Measurements from ENCODE around the gene LIAS.
"Not testable (repeated sequence)": the region's sequence is repeated elsewhere in the genome, so short reads cannot be mapped to it uniquely, and the experiment has no call there.

Gene LIAS

GRCh38 chr4:39458505-39459300 lies at the start of gene LIAS, which contains the start of gene RPL9:
Gene LIAS, plus strand, starts transcription at chr4:39459056. Its CDS starts 62 bp downstream, at chr4:39459118.
Gene RPL9, minus strand, starts transcription at chr4:39458922. Its CDS starts 483 bp downstream, at chr4:39458439.
- in situ Hi-C loops (cut with MboI; ENCODE audit: low sequenced_read_pairs): no loop called here

GRCh38 chr4:39410415-39410814 lies 48.4 kb upstream of the LIAS start:
- in situ Hi-C loops (cut with MboI; ENCODE audit: low sequenced_read_pairs): no loop called here

DNA sequence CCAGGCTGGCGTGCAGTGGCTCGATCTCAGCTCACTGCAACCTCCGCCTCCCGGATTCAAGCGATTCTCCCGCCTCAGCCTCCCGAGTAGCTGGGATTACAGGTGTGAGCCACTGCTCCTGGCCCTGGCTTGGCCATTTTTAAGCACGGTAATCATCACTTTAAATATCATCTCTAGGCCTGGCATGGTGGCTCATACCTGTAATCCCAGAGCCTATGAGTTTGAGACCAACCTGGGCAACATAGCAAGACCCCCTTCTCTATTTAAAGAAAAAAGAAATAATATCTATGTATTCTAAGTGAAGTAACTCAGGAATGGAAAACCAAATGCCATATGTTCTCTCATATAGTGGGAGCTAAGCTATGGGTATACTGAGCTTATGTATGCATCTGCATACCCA lies 47.3 kb upstream of the LIAS start:
- in situ Hi-C loops (cut with MboI; ENCODE audit: low sequenced_read_pairs): not testable (repeated sequence)

DNA sequence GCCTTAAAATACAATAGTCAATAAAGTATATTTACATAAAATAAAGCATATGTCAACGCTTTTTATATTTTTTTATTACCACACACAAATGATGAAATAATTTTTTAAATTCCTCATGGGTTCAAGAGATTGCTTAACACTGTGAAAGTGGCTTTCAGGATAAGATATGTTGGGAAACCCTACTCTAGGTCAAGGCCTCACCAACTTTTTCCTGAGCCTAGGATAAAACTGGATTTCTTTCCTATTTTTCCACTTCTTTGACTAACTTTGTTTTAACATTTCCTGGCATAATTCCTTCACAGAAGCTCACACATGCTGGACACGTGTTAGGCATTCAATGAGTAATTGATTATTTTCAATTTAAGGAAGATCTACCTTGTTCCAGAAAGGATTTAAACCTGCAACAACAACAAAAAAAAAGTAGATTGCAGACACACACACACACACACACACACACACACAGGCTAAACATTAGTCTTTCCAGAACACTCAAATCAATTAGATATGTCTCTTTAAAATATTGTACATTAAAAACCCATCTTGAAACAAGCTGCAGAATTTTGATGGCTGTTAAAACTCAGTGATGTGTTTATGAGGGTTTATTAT lies 43.1 kb upstream of the LIAS start:
- in situ Hi-C loops (cut with MboI; ENCODE audit: low sequenced_read_pairs): no loop called here

DNA sequence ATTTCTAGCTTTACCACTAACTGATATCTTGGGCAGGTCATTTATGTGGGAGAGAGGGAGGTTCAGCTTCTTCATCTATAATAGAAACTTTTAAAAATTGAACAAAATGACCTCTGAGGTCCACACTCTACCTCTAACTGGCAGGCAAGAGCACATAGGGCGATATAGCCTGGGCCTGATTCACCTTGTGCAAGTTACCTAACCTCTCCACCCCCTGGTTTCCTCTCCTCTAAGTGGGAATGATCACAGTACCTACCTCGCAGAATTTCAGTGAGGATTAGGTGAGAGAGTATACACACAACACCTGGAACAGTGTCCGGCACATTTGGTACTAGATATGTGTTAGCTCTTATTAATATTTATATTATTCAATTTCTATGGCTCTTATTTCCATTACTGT lies 36.6 kb upstream of the LIAS start:
- in situ Hi-C loops (cut with MboI; ENCODE audit: low sequenced_read_pairs): no loop called here

DNA sequence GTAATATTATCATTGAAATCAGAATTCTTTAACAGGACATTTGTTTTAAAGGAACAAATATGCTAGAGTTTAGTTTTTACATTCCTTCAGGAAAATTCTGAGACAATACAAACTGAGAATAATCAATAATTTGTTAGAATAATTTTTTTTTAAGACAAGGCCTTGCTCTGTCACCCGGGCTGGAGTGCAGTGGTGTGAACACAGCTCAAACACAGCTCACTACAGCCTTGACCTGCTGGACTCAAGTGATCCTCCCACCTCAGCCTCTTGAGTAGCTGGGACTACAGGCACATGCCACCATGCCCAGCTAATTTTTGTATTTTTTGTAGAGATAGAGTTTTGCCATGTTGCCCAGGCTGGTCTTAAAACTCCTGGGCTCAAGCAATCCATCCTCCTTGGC lies 33.6 kb upstream of the LIAS start:
- in situ Hi-C loops (cut with MboI; ENCODE audit: low sequenced_read_pairs): not testable (repeated sequence)

DNA sequence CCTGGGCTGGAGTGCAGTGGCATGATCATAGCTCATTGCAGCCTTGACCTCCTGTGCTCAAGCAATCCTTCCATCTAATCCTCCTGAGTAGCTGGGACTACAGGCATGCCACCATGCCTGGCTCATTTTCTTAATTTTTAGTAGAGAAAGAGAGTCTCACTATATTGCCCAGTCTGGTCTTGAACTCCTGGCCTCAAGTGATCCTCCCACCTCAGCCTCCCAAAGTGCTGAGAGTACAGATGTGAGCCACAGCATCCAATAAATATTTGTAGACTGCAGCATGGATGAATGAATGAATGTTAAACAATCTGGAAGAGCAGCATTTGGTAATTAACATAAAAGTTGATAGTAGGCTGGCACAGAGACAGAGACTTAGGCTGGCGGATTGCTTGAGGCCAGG lies 32.1 kb upstream of the LIAS start:
- in situ Hi-C loops (cut with MboI; ENCODE audit: low sequenced_read_pairs): no loop called here

DNA sequence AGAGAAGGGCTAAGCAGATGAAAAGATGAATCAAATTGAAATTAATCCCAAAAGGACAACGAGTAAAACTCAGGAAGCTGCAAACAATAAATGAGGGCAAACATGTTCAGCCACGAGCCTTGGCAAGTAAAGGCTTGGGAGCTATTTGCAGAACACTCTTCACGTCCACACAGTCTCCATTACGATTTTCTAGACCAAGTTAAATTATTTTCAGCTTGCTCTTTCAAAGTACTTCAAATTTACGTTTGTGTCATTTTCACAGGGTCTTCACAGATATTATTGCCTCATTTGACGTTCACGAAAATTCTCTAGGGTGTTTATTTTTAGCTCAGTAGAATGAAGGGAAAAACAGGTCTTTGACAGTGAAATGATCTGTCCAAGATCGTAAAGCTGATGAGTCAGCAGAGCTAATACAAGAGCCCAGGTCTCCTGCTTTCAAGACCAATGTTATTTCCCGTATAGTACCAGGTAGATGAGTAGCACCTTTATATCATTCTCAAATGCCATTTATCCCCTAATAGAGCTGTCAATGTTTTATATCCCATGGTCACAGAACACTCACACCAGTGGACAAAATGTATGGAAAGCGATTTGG lies 31.2 kb upstream of the LIAS start:
- in situ Hi-C loops (cut with MboI; ENCODE audit: low sequenced_read_pairs): no loop called here

- in situ Hi-C loops (cut with MboI; ENCODE audit: low sequenced_read_pairs): no loop called here
Observed at GRCh38 chr4:39429476-39430334, 29.2 kb upstream of the LIAS start.

- in situ Hi-C loops (cut with MboI; ENCODE audit: low sequenced_read_pairs): no loop called here
Observed at GRCh38 chr4:39433878-39434492, 24.9 kb upstream of the LIAS start.

DNA sequence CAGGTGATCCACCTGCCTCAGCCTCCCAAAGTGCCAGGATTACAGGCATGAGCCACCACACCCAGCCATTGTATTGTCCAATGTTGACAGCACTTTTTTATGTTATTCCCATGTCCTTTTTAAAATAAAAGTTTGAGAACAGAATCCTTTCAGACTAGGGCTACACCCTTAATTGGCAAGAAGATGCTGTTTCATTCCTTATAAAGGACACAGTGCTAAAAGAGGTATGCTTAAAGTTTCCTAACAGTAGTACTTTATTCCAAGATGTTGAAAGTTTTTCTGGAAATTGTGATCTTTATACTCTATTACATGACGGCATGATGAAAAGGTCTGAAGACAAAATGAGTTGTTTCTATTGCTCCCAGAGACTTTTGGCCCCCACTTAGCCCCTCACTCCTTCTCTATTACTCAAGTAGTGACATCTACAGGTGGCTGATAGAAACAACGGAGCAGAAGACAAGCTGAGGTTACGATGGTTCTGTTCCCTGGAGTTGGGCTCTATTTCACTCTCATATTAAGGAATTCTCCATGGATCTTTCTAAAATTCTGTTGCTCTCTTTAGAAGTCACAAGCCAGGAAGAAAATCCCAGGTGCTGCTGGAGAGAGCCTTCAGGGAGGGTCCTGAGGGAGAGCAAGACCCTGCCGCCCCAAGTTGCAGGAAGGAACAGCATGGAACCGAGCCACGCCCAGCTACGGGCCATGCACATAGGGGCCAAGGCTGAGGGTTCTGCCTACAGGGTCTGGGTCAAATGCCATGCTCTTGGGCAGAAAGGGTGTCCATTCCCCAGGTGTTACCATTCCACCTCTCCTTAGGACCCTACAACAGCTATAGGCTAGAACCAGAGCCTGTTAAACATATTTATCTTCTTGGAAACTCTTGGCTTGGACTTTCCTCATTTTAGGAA lies 22.9 kb upstream of the LIAS start:
- in situ Hi-C loops (cut with MboI; ENCODE audit: low sequenced_read_pairs): no loop called here

DNA sequence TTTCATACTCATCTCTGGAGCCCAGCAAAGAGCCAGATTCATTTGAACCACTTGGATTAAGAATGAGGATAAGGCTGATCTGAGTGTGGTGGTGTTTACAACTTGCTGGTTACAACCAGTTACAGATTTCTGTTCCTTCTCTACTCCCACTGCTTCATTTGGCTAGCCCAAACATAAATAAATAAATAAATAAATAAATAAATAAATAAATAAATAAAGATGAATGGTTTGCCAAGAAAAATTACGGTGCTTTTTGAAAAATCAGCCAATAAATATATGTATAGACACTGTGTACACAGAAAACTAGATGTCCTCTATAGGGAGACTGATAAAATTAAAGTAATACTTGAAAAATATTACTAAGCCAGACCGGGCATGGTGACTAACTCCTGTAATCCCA lies 17.3 kb upstream of the LIAS start:
- in situ Hi-C loops (cut with MboI; ENCODE audit: low sequenced_read_pairs): no loop called here

- in situ Hi-C loops (cut with MboI; ENCODE audit: low sequenced_read_pairs): no loop called here
Observed at GRCh38 chr4:39442998-39443397, 15.9 kb upstream of the LIAS start.

GRCh38 chr4:39446483-39446841 lies 12.4 kb upstream of the LIAS start:
- in situ Hi-C loops (cut with MboI; ENCODE audit: low sequenced_read_pairs): no loop called here

DNA sequence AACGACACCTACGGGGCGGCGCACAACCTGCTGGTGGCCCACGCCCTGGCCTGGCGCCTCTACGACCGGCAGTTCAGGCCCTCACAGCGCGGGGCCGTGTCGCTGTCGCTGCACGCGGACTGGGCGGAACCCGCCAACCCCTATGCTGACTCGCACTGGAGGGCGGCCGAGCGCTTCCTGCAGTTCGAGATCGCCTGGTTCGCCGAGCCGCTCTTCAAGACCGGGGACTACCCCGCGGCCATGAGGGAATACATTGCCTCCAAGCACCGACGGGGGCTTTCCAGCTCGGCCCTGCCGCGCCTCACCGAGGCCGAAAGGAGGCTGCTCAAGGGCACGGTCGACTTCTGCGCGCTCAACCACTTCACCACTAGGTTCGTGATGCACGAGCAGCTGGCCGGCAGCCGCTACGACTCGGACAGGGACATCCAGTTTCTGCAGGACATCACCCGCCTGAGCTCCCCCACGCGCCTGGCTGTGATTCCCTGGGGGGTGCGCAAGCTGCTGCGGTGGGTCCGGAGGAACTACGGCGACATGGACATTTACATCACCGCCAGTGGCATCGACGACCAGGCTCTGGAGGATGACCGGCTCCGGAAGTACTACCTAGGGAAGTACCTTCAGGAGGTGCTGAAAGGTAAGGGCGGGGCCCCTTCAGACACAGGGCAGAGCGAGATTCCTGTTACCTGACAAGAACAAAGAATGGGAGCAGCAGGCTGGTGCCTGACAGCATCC lies 11.8 kb upstream of the LIAS start:
- in situ Hi-C loops (cut with MboI; ENCODE audit: low sequenced_read_pairs): no loop called here

- in situ Hi-C loops (cut with MboI; ENCODE audit: low sequenced_read_pairs): no loop called here
Observed at GRCh38 chr4:39450618-39451017, 8.2 kb upstream of the LIAS start.

GRCh38 chr4:39451423-39452023 lies 7.3 kb upstream of the LIAS start:
- in situ Hi-C loops (cut with MboI; ENCODE audit: low sequenced_read_pairs): no loop called here

DNA sequence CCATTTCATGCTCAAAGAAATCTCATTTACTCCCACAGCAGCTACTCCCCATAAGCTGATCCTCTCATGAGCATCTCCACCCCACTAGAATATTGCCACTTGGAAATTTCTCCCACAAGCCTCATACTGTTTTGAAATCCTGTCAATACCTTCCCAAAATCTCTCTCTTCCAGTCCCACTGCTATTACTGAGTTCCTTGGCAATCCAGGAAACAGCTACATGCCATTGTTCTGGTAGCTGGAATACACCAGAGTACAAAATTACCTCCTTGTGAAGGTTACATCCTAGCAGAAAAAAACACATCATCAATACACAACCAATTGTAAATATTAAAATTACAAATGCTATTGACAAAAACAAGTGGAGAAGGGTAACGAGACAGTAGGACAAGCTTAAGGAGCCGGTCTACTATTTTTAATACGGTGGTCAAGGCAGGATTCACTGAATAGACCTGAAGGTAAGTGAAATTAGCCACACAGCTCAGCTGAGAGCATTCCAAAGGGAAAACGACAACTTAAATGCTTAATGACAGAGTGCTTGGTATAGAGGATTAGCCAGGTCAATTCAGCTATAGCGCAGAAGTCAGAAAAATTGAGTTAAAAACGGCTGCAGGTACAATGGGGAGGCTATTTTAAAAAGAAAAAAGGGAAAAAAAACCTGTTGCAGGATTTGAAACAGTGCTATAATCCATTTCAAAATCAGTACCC lies 6.5 kb upstream of the LIAS start:
- in situ Hi-C loops (cut with MboI; ENCODE audit: low sequenced_read_pairs): no loop called here
